Measurements from ENCODE around the gene SRRD. TPM values are rescaled to one million over a fixed set of nuclear protein-coding genes. Genes with fewer than 3 reads are reported as not detected.

The SRRD gene, protein sequence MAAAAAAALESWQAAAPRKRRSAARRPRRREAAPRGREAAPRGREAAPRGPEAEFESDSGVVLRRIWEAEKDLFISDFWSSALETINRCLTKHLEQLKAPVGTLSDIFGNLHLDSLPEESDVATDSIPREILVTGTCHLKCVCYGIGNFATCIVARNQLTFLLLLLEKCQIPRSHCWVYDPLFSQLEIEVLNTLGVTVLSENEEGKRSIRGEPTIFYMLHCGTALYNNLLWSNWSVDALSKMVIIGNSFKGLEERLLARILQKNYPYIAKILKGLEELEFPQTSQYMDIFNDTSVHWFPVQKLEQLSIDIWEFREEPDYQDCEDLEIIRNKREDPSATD
- total RNA-seq: 16.3 TPM
- long read RNA-seq, partial matches to known transcripts: 1 of 4 reads
- long read RNA-seq, other reads (novel, unspliced or antisense): 2 of 4 reads

DNA sequence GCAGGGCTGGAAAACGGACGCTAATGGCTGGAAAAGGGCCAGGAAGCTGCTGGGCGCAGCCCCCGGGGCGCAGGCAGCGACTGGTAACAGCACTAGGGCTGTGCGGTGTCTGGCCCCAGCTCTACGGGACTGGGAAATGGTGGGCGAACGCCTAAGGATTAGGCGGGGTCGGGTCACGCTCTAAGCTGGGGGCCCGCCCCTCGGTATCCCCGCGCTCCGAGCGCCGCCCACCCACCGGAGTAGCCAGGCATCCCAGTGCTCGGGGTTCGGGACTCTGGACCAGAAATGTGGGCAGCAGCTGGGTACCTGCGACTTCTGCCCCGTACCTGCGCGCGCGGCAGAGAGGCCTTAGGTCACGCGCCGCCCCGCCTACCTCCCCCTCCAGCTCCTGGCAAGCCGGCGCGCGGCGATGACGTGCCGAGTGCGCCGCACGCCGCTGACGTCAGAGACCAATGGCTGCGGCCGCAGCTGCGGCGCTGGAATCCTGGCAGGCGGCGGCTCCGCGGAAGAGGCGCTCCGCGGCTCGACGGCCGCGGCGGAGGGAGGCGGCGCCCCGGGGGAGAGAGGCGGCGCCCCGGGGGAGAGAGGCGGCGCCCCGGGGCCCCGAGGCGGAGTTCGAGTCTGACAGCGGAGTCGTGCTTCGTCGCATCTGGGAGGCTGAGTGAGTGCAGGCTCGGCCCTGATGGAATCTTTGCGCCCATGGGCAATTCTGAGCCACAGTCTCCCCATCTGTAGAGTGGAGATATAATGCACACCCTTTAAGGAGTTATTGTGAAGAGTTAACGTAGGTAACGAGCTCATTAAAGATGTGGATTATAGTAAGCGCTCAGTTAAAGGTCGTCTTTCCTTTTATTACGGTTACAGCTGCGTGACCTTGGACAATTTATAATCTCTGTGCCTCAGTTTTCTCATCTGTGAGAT is at the start of gene SRRD, which contains the start of gene HPS4:
Gene SRRD, plus strand, starts transcription at position 439 of the 921 bp plus-strand sequence. Its CDS starts 14 bp downstream, at position 453.
Gene HPS4, minus strand, starts transcription at position 345 of the 921 bp plus-strand sequence. CDS start 2,021 bp downstream, outside the sequence.
- peak; percentile 97 for DNase-seq (ENCODE audit: low spot score)

DNA sequence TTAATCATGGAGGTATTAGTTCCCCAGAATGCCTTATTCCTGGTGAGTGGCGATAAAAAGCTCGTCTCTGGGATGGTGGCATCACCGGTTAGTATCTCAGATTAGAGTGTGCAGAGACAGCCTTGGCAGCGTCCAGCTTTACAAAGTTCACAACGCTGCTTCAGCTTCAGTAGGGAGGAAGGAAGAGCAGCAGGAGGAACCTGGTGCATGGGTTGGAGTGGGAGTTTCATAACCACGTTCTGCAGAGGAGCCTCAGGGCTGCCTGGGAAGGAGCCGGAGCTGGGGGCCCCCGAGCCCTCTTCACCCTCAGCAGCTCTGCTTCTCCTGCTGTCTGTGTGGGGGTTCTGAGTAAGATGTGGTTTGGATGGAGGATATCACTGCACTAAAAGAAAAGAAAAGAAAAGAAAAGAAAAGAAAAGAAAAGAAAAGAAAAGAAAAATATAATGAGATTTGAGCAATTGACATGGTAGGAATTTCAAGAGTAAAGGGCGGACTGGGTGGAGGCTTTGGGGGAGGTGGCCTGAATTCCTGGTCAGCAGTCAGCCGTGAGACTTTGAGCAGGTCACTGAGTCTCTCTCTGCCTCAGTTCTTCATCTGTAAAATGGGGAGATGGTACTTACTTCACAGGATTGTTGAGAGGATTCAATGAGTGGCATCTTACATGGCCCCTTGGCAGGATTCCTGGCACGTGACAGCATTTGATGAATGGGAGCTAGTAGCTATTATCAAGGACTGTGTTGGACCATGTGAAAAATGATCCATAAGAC is 48.2 kb upstream of the SRRD start:
- DNase-seq (ENCODE audit: low spot score): no peak

DNA sequence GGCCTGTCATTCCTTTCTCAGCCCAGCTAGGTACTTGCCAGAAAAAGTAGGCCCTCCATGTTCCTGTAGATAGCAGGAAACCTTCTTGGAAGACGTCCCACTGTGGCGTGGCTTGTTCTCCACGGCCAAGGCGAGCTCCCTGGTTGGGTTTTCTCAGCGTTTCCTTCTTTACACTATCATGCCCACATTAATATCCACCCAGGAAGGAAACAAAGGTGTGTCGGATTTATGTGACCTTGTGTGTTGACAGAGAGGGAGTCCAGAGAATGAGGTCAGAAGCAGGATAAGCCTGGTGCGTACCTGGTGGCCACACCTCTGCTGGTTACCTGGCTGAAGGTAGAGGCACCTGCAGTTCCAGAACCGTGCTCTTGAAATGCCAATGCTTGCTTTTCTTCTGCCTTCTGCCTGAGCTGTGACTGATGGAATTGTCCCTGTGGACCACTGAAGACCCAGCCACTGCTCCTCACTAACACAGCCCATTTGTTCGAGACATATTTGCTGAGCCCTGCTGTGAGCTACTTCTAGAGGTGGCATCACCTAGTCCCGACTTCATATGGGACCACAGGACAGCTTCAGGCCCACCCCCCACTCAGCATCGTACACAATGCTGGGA is 46.7 kb upstream of the SRRD start:
- no peak for DNase-seq (ENCODE audit: low spot score)

DNA sequence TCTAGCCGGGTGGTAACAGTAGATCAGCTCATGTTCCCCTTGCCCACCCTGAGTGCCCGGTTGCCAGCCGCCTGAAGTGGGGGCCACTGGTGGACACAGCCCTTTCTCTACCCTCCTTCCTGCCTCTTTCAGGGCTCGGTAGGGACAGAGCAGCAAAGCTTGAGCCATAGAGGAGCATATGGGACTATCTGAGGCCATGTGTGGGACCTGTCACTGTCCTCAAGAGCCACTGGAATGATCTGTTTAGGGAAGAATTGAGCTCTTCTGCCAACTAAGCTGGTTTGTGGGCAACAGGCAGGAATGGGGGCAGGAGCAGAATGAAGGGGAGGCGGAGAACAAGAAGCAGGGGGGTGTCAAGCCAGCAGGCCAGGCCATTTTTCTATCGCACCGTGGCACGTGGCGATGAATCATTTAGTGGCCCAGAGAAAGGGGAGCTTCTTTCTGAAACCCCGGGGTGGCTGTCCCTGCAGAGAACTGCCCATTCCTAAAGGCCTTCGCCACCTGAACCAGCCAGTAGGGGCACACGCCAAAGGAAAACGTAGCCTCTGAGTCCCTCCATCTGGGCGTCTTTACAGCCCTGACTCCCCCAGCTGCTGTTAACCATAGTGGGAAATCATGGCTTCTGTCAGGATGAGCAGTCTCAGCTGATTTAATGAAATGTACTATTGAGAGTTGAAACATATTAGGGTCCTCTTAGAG is 45.8 kb upstream of the SRRD start:
- DNase-seq (ENCODE audit: low spot score): no peak

DNA sequence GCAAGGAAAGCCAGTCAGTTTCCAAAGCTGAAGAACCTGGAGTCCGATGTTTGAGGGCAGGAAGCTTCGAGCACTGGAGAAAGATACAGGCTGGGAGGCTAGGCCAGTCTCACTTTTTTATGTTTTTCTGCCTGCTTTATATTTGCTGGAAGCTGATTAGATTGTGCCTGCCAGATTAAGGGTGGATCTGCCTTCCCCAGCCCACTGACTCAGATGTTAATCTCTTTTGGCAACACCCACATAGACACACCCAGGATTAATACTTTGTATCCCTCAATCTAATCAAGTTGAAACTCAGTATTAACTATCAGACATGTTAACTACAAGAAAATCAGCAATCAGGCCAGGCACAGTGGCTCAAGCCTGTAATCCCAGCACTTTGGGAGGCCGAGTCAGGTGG is 44.9 kb upstream of the SRRD start:
- peak; percentile 33 for DNase-seq (ENCODE audit: low spot score)

DNA sequence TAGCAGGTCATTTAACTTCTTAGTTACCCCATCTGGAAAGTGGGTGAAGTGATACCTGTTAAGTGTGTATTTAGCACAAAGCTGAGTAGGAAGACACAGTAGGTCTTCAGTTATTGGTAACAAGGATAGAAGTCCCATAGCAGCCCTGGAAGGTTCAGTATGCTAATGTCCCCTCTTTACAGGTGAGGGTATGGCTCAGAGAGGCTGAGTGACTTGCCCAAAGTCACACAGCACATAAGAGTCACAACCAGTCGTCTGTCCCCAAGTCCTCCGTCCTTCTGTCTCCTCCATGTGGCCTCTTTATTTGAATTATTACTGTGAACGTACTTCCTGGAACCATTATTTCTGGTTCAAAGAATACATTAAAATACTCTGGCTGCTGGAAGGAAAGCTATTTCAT is 44.1 kb upstream of the SRRD start:
- no peak for DNase-seq (ENCODE audit: low spot score)

DNA sequence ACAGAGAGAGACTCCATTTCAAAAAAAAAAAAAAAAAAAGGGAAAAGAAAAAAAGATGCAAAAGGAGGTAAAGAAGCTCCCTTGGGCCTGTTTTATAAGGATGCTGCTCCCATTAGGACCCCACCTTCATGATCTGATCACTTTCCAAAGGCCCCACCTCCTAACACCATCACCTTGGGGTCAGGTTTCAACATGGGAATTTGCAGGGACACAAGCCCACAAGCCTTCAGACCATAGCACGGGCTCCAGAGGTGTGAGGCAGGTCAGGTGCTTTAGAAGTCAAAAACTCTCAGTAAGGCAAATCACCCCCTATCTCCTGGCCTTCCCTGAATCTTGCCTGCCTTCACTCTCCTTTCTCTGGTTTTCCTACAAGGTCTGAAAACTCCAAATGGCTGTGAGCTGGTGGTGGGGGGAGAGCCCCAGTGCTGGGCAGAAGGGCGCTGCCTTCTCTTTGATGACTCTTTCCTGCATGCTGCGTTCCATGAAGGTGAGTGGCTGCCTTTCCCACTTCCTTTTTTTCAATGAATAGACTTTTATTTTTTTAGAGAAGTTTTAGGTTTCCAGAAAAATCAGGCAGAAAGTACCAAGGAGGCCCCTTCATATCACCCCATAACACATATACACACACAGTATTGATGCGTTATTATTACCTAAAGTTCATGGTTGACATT is 41.5 kb upstream of the SRRD start:
- peak; percentile 35 for DNase-seq (ENCODE audit: low spot score)

DNA sequence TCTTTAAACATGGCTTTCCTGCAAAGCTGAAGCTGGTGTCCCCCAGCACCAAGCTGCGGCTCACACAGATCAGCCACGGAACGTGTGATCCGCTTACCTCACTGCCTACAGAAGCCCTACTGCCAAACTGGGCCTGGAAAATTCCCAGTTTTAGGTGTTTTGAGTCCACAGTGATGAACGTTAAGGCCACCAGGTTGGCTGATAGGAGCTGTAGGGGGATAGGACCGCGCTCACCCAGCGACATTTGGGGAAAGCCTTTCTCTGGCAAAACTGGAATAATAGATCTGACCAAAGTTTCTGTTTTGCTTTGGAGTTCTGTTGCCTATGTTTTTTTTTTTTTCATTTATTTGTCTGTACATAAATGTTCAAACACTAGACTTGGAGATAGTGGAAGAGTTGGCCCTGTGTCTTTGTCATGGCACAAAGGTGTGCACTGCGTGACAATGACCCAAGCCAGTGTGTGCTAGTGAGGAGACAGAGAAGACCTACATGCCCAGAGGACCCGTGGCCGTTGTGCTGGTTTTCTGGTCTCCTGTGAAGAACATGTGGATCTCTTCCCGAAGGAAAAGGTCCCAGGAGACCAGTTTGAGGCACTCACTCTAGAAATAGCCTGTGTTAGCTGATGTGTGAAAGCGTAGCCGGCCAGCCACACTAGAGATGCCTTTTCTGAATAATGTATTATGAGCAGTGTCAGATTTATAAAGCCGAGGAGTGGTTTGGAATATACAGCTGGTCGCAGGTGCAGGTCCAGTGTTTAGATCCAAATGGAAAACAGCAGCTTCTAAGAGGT is 39.6 kb upstream of the SRRD start:
- peak; percentile 69 for DNase-seq (ENCODE audit: low spot score)

DNA sequence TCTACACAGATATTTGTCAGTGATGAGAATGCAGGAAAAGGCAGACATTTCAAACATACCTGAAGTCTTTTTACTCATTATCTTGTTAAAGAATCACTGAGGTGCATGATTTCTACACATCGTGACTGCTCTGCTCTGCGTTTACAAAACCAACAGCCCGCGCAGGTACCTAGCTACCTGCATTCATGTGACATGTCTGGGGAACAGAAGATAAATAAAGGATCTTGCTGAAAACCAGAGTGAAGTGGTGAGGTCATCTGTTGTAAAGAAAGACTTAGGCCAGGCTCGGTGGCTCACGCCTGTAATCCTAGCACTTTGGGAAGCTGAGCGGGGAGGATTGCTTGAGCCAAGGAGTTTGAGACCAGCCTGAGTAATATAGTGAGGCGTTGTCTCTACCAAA is 38.9 kb upstream of the SRRD start:
- no peak for DNase-seq (ENCODE audit: low spot score)

DNA sequence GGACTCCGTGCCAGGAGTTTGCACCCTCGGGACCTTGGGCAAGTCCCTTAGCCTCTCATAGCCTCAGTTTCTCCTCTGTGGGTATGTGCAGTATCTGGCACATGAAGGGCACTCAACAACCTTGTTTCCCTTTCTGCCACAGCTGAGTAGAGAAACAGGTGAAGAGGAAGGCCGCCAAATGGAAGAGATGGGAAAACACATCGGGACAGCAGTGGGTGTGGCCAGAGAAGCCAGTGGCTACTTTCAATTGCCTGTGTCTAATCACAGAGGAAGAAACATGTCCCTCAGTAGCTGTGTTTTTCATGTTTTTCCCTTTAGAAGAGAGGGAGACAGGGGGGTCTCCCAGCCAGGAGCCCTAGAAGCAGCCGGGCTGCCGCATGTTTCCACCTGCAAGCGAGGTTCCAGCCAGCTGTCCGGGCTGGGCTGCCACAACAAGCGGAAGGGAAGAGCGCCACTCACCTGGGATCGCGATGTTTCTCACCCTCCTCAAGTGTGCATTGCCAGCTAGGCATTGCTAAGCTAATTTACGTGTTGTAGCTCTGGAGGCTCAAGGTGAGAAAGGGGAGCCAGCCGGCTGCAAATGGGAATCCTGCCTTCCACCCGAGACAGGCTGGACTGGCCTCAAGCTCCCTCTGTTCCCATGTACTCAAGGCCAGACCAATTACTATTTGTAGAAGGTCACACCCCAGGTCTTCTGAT is 38.0 kb upstream of the SRRD start:
- DNase-seq (ENCODE audit: low spot score): peak; percentile 64

DNA sequence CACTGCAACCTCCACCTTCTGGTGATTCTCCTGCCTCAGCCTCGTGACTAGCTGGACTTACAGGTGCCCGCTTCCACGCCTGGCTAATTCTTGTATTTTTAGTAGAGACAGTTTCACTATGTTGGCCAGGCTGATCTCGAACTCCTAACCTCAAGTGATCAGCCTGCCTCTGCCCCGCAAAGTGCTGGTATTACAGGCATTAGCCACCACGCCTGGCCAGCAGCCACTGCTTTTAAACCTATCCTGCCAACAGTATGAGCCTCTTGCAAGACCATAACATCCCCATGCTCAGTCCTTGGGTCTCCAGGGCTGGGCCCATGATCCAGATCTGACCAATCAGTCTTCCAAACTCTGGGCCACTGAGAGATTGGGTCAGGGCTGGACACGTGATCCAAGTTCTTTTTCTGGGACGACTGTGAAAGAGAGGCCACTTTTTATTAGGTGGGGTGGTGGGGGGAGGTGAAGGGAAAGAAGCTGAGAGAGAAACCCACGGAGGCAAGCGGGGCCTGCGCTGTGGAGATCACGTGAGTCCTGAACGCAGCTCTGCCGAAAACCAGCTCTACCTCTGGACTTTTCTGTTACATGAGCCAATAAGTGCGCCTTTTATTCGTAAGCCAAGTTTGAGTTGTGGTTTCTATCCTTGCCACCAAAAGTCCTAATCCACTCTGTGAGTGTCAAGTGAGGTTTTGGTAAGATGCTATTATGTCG is 36.7 kb upstream of the SRRD start:
- peak; percentile 82 for DNase-seq (ENCODE audit: low spot score)

DNA sequence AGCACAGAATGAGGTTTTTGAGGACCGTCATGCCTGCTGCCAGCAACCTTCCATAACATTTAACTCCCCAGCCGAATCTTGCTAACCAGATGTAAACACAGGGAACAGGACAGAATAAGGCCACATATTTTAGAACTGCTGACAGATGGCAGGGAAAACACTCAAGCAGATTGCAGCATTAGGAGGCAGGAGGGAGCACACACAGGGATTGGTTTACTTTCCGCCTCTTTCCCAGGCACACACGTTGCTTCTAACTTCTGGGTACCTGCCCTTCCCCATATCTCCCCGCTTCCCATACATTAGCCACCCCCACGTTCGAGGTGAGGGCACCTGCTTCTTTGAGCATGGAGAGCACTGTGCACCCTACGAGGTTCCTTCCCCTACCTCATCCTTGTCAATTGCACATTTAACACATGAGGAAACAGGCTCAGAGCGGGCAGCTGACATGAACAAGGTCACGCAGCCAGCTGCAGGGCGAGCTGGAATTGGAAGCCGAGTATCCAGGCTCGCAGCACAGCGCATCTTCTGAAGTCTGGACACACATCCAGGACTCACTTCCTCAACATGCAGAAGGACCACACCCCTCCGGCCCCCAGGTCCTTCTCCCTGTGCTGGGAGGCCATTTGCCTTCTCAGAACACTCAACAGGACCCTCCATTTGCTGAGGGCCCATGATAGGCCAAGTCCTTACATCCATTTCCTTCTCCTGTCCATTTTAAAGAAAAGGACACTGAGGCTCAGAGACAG is 35.9 kb upstream of the SRRD start:
- DNase-seq (ENCODE audit: low spot score): peak; percentile 41

DNA sequence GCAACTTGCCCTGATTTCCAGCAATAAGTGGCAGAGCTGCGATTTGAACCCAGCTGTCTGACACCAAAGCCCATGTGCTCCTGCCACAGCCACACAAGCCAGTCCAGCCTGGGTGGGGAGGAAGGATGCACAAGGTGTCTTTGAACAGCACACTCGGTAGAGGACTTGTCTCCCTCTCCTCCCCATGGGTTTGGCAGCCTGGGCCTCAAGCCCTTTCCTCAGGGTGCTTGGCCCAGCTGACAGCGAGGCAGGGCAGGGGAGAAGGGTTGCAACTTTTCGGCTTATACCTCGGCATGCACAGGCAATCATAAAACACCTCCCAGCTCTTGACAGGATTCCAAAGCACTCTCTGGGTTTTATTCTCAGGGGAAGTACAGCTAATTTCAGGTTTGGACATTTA is 35.3 kb upstream of the SRRD start:
- DNase-seq (ENCODE audit: low spot score): peak; percentile 80

DNA sequence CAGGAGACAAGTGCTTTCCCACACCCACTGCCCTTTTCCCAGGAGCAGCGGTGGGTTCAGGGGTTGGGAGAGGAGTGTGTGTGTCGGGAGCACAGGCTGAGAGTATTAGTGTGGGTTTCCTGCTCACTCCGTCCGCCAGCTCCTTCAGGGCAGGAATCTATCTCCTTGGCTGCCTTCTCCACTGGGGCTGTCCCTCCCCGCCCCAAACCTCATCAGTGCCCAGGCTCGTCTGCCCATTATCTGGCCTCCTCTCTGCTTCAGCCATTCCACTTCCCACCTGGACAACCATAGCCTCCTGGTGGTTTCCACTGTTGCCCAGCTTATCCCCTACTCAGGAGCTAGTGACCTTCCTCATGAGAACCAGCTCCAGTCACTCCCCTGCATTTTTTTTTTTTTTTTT is 34.7 kb upstream of the SRRD start:
- peak; percentile 30 for DNase-seq (ENCODE audit: low spot score)

DNA sequence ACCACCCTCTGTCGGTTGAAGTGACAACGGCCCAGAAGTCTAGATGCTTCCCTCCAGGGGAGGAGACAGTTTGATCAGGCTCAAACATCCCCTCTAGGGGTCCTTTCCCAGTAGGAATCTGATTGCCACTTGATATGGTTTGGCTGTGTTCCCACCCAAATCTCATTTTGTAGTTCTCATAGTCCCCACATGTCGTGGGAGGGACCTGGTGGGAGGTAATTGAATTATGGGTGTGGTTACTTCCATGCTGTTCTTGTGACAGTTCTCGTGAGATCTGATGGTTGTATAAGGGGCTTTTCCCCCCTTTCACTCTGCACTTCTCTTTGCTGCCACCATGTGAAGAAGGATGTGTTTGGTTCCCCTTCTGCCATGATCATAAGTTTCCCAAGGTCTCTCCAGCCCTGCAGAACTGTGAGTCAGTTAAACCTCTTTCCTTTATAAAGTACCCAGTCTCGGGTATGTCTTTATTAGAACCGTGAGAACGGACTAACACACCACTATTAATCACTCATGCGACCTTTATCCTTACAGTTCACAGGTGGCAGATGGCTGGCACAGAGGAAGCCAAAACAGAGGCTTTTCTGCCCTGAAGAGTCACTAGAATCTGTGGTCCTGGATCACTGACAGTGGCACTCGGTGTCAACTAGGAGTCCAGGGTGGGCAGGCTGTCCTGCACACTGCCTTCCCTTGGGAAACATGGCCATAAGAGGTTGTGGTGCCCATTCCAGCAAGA is 33.1 kb upstream of the SRRD start:
- no peak for DNase-seq (ENCODE audit: low spot score)
